ENCODE measurements around the gene PANX3. TPM values are rescaled to one million over a fixed set of nuclear protein-coding genes. Genes with fewer than 3 reads are reported as not detected.

Gene PANX3
- polyA plus RNA-seq, 3 donors from 2014 or later, result not detected

DNA sequence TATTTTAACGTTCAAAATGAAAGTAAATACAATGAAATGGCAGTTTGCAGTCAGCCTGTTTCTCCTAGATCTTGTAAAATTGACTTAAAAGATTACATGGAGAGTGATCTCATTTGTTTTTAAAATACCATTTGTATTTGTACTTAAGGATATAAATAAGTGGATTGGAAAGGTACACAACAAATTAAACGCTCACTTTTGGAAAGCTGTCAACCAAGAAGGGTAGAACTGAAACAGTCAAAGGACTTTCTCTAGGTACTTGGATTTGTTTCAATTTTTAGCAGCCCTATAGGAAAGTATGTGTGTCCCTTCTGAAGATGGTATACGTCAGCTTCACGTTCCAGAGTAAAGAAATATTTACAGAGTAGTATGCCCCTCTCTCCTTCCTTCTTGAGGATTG, 18.7 kb downstream of the PANX3 start:
- no peaks in the 10 kb centered on the region for H3K27me3 Mint-ChIP-seq (ENCODE audit: low read depth in 3 of 3)
- no peak overlapping the region for H3K4me3 Mint-ChIP-seq
- H3K4me1 Mint-ChIP-seq, result peaks cover 14 to 29% of the 10 kb centered on the region in 2 donors
- peaks cover 3 to 55% (median 28%) of the 10 kb centered on the region in 3 donors for H3K36me3 Mint-ChIP-seq
- no peaks in the 10 kb centered on the region for H3K9me3 Mint-ChIP-seq
- DNase-seq, result no peak
- H3K27ac Mint-ChIP-seq, result peak overlapping the region in 1 of 6 donors; percentile 57

- H3K27me3 Mint-ChIP-seq (ENCODE audit: low read depth in 3 of 3), result no peaks in the 10 kb centered on the region
- DNase-seq, result no peak
- no peak overlapping the region for H3K4me3 Mint-ChIP-seq
- no peaks in the 10 kb centered on the region for H3K9me3 Mint-ChIP-seq
- peak overlapping the region in 1 of 6 donors; percentile 8 for H3K27ac Mint-ChIP-seq
- H3K4me1 Mint-ChIP-seq, result peaks cover 1 to 4% of the 10 kb centered on the region in 2 donors
- peaks cover 3 to 46% (median 26%) of the 10 kb centered on the region in 3 donors for H3K36me3 Mint-ChIP-seq
These were observed 22.1 kb downstream of the PANX3 start for GRCh38 chr11:124633355-124633754.

- H3K27ac Mint-ChIP-seq, result peak overlapping the region in 1 of 6 donors; percentile 33
- no peaks in the 10 kb centered on the region for H3K27me3 Mint-ChIP-seq (ENCODE audit: low read depth in 3 of 3)
- H3K4me1 Mint-ChIP-seq, result peaks cover 0 to under 1% of the 10 kb centered on the region in 2 donors
- peaks cover 3 to 30% (median 19%) of the 10 kb centered on the region in 3 donors for H3K36me3 Mint-ChIP-seq
- H3K9me3 Mint-ChIP-seq, result no peaks in the 10 kb centered on the region
- no peak for DNase-seq
- no peak overlapping the region for H3K4me3 Mint-ChIP-seq
These were observed 24.7 kb downstream of the PANX3 start for GRCh38 chr11:124635932-124636331.

- Mint-ChIP-seq H3K27ac (peak overlapping the region in 2 of 6 donors; percentile 14 to 30), H3K27me3 (ENCODE audit: low read depth in 3 of 3) (no peaks in the 10 kb centered on the region), H3K4me1 (no peaks in the 10 kb centered on the region), H3K36me3 (peaks cover 0 to 9% (median 7%) of the 10 kb centered on the region in 3 donors), H3K9me3 (no peaks in the 10 kb centered on the region), H3K4me3 (no peak overlapping the region)
- no peak for DNase-seq
These were observed 27.3 kb downstream of the PANX3 start for GRCh38 chr11:124638500-124638899.

DNA sequence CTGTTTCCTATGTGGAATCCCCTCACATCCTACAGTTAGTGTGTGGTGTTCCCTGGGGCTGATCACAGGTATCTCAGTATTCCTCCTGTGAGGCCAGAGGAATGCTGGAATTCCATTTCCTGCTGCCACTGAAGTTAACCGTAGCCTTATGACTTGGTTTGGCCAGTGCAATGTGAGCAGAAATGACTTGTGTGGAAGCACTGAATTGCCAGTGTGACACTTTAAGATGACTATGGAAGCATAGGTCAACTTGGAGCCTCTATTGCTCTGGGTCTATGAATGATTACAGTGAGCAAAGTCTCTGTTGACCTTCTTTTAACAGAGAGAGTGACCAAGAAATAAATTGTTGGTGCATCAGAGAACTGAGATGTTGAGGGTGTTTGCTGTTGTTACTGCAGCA, 28.0 kb downstream of the PANX3 start:
- H3K27me3 Mint-ChIP-seq (ENCODE audit: low read depth in 3 of 3), result no peaks in the 10 kb centered on the region
- no peaks in the 10 kb centered on the region for H3K4me1 Mint-ChIP-seq
- no peaks in the 10 kb centered on the region for H3K9me3 Mint-ChIP-seq
- H3K36me3 Mint-ChIP-seq, result peaks cover 0 to 8% (median 6%) of the 10 kb centered on the region in 3 donors
- H3K27ac Mint-ChIP-seq, result peak overlapping the region in 1 of 6 donors; percentile 30
- no peak for DNase-seq
- no peak overlapping the region for H3K4me3 Mint-ChIP-seq

DNA sequence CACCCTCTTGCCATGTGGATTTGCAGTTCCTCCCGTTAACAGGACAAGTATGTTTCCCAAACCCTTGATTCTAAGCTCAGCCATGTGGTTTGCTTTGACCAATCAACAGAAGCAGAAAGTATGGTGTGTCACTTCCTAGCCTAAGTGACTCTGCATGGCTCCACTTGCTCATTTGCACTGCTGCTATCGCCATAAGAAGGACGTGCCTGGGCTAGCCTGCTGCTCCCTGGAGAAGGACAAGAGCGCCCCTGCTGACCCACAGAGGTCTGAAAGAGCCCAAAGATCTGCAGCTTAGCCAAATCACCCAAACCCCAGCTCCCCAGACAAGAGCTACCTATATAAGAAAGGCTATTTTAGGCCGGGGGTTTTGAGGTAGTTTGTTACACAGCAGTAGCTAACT, 29.4 kb downstream of the PANX3 start:
- Mint-ChIP-seq H3K9me3 (no peaks in the 10 kb centered on the region), H3K4me1 (no peaks in the 10 kb centered on the region), H3K27me3 (ENCODE audit: low read depth in 3 of 3) (peaks cover 0 to 2% (median 0%) of the 10 kb centered on the region in 3 donors), H3K27ac (no peak overlapping the region), H3K36me3 (peaks cover 0 to 7% (median 6%) of the 10 kb centered on the region in 3 donors), H3K4me3 (no peak overlapping the region)
- no peak for DNase-seq

DNA sequence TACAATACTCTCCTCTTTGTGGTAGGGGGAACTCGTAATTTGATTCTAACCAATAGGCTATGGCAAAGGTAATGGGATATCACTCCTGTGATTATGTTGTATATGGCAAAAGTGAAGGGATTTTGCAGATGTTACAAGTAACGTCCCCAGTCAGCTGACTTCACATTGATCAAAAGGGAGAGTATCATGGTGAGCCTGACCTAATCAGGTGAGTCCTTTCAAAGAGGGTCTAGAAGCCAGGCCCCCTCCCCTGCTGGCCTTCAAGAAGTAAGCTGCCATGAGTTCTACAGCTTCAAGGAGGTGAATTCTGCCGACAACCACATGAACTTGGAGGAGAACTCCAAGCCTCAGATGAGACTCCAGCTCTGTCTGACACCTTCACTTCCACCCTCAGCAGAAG, 31.4 kb downstream of the PANX3 start:
- no peaks in the 10 kb centered on the region for H3K36me3 Mint-ChIP-seq
- peaks cover 0 to 2% (median 0%) of the 10 kb centered on the region in 3 donors for H3K27me3 Mint-ChIP-seq (ENCODE audit: low read depth in 3 of 3)
- no peak overlapping the region for H3K27ac Mint-ChIP-seq
- no peak overlapping the region for H3K4me3 Mint-ChIP-seq
- no peak for DNase-seq
- H3K9me3 Mint-ChIP-seq, result no peaks in the 10 kb centered on the region
- H3K4me1 Mint-ChIP-seq, result no peaks in the 10 kb centered on the region

GRCh38 chr11:124643042-124643604, 31.9 kb downstream of the PANX3 start:
- Mint-ChIP-seq H3K4me3 (no peak overlapping the region), H3K9me3 (no peaks in the 10 kb centered on the region), H3K27me3 (ENCODE audit: low read depth in 3 of 3) (peaks cover 0 to 2% (median 0%) of the 10 kb centered on the region in 3 donors), H3K4me1 (no peaks in the 10 kb centered on the region), H3K36me3 (no peaks in the 10 kb centered on the region), H3K27ac (no peak overlapping the region)
- no peak for DNase-seq

DNA sequence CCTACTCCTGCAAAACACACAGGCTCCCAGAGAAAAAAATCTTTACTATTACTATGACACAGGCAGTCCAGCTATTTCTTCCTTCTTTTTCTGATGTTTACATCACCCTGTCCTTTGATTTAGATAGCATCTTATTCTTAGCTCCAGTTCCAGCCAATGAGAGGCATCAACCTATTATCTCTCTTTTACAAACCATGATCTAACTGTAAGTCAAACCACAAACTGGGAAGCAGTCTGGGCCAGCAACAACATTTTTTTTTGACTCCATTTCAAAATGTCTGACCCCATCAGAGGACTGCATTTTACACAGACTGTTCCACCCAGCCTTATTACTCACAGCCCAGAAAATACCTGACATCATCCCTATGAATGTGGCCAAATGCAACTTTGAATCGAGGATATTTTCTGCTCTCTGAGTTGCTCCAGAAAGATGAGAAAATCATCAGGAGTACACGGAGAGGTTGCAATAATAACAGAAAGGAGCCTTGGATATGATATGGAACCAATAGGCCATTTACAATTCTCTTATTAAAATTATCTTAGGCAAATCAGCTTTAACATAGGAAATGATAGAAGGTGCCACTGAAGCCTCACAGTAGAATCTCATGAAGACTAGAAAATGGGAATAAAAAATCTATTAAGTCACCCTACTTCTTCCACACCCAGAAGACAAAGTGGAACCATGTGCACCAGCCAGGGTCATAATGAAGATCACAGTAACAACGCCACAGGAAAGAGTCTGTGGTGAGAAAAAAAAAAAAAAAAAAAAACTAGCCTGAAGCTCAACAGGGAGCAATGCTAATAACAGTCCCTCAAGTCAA, 32.6 kb downstream of the PANX3 start:
- H3K27ac Mint-ChIP-seq, result no peak overlapping the region
- no peaks in the 10 kb centered on the region for H3K9me3 Mint-ChIP-seq
- no peaks in the 10 kb centered on the region for H3K36me3 Mint-ChIP-seq
- H3K4me1 Mint-ChIP-seq, result no peaks in the 10 kb centered on the region
- no peak overlapping the region for H3K4me3 Mint-ChIP-seq
- H3K27me3 Mint-ChIP-seq (ENCODE audit: low read depth in 3 of 3), result peaks cover 0 to 2% (median 0%) of the 10 kb centered on the region in 3 donors
- no peak for DNase-seq

DNA sequence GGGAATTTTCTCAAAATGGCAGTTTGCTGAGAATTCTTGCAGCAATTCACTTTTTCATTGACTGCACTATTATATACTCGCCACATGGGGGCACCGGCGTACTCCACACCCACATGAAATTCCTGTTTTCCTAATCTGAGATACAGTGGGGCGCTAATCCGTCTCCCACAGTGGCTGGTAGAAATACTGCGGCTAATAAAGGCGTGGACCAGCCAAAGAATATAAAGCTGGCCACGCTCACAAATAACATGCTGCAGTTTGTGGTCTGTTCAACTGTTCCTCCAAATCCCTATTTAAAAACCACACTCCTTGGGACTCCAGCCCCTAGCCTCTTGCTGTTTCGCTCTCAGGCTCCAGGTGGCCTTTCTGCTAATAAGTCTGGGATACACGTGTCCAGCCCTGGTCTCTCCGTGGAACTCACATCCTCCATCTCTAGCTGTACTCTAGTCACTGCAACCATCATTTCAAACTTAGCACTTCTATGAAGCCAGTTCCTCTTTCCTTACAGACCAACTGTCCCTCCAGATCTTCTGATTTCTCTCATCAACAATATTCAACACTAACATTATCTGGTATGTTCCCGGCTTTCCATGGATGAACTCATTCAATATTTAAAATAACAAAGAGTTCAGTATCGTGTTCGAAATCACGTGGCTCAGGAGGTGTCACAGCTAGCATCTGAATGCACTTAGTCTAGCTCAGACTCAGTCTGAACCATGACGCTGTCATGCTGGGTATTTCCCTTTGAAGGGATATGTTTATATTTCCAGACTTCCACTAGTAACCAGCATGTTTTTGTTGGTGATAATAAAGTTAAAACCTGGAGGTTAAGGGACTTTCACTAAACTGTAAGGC, 33.4 kb downstream of the PANX3 start:
- Mint-ChIP-seq H3K4me1 (no peaks in the 10 kb centered on the region), H3K9me3 (no peaks in the 10 kb centered on the region), H3K27me3 (ENCODE audit: low read depth in 3 of 3) (peaks cover 0 to 2% (median 0%) of the 10 kb centered on the region in 3 donors), H3K4me3 (no peak overlapping the region), H3K27ac (no peak overlapping the region), H3K36me3 (no peaks in the 10 kb centered on the region)
- peak; percentile 22 to 28 (median 28) for DNase-seq

DNA sequence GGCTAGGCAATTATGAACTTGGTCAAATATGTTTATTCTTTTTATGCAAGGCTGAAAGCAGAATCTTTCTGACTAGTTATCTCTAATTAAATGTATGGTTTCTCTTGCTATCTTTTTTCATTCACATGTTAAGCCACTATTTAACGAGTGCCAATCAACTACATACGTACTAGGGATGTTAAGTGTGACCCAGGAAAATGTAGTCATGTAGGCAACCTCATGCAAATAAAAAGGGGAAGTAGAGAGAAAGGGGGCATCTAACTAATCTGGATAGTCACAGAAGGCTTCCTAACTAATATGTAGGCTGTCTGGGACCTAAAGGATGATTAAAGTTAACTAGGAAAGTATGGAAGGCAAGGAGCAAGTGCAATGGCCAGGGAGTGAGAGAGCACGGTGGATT, 34.9 kb downstream of the PANX3 start:
- H3K4me3 Mint-ChIP-seq, result no peak overlapping the region
- no peak for DNase-seq
- peaks cover 0 to 2% (median 0%) of the 10 kb centered on the region in 3 donors for H3K27me3 Mint-ChIP-seq (ENCODE audit: low read depth in 3 of 3)
- peaks cover 0 to 4% (median 0%) of the 10 kb centered on the region in 3 donors for H3K36me3 Mint-ChIP-seq
- no peak overlapping the region for H3K27ac Mint-ChIP-seq
- H3K4me1 Mint-ChIP-seq, result no peaks in the 10 kb centered on the region
- no peaks in the 10 kb centered on the region for H3K9me3 Mint-ChIP-seq

GRCh38 chr11:124648610-124649009, 37.4 kb downstream of the PANX3 start:
- no peaks in the 10 kb centered on the region for H3K4me1 Mint-ChIP-seq
- peaks cover 0 to 2% (median 0%) of the 10 kb centered on the region in 3 donors for H3K27me3 Mint-ChIP-seq (ENCODE audit: low read depth in 3 of 3)
- no peak overlapping the region for H3K4me3 Mint-ChIP-seq
- no peaks in the 10 kb centered on the region for H3K9me3 Mint-ChIP-seq
- peaks cover 0 to 14% (median 0%) of the 10 kb centered on the region in 3 donors for H3K36me3 Mint-ChIP-seq
- H3K27ac Mint-ChIP-seq, result no peak overlapping the region
- DNase-seq, result no peak

GRCh38 chr11:124656774-124657630, 45.8 kb downstream of the PANX3 start:
- no peak overlapping the region for H3K4me3 Mint-ChIP-seq
- DNase-seq, result no peak
- H3K36me3 Mint-ChIP-seq, result peaks cover 0 to 17% (median 3%) of the 10 kb centered on the region in 3 donors
- no peak overlapping the region for H3K27ac Mint-ChIP-seq
- no peaks in the 10 kb centered on the region for H3K4me1 Mint-ChIP-seq
- no peaks in the 10 kb centered on the region for H3K27me3 Mint-ChIP-seq (ENCODE audit: low read depth in 3 of 3)
- H3K9me3 Mint-ChIP-seq, result no peaks in the 10 kb centered on the region
